ENCODE data around the gene CNOT9.
A peak's percentile ranks its signal among the peaks of the same experiment; 100 is the strongest.
"Not testable (repeated sequence)": the region's sequence is repeated elsewhere in the genome, so short reads cannot be mapped to it uniquely, and the experiment has no call there.

The CNOT9 gene, protein sequence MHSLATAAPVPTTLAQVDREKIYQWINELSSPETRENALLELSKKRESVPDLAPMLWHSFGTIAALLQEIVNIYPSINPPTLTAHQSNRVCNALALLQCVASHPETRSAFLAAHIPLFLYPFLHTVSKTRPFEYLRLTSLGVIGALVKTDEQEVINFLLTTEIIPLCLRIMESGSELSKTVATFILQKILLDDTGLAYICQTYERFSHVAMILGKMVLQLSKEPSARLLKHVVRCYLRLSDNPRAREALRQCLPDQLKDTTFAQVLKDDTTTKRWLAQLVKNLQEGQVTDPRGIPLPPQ

DNA sequence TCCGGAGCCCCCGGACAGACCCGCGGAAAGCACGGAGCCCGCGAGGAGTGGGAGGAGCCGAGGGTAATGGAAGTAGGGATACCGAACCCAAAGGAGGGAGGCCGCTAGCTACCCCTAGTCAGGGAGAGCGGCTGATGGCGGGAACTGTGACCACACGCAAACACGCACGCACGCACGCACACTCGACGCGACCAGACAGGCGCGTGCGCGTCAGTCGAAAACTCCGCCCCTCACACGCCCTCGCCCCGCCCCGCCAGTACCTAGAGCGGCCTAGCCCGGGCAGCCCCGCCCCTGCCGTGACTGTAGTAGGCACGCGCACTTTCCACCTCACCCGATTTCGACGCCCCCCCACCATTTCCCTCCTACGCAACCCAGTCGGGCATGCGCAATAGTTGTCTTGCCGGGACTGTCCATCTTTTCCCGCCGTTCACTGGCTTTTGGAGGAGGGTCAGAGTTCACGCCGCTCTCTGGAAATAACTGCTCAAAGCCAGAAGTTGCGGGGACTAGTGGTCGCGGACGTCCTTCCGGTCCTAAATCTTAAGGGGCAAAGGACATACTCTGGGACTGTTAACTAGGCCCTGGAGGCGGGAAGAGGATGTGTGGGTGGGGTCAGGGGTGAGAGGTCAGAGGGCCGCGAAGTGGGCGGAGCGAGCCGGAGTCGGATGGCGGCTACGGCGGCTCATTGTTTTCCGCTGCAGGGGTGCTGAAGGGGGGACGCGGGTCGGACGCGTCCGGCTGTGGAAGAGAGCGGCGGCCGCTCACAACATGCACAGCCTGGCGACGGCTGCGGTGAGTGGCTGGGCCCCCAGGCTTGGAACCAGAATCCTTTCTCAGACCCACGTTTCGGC lies at the start of gene CNOT9, which contains the start of gene USP37:
TSS of gene CNOT9 (plus strand) at position 650 of the 848 bp plus-strand sequence. CDS start at position 766, 116 bp downstream.
TSS of gene USP37 (minus strand) at position 162 of the 848 bp plus-strand sequence. CDS start 9,698 bp downstream, outside the sequence.
- peak; percentile 93 to 94 for DNase-seq

DNA sequence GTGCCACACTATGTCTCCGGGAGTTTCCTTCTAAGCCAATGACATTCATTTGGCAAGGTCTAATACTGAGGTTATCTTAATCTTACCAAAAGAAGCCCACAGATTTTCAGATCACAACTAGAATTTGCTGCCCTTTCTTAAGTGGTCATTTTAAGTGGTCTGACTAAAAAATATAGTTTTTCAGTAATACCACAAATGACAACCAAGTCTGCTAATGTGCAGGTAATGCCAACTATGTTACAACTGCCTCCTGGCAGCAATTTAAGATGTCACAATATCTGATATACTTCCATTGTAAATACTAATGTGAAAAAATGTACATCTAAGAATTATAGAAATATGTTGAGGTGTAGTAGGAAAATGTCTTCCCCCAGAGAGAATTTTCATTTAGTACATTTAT lies 49.8 kb upstream of the CNOT9 start:
- DNase-seq: no peak

DNA sequence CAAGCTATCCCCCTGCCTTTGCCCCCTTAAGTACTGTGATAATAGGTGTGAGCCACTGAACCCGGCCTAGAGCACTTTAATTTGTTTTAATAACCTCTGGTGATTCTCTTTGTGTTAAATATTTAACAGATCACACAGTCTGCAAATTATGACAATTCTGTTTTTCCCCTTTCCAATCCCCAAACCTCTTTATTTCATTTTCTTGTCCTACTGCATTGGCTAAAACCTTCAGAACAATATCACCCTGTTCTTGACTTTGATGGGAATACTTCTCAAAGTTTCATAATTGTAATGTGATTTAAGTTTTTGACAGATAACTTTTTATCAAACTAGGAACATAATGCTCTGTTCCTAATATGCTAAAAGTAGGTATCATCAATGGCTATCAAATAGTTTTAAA lies 45.0 kb upstream of the CNOT9 start:
- no peak for DNase-seq

DNA sequence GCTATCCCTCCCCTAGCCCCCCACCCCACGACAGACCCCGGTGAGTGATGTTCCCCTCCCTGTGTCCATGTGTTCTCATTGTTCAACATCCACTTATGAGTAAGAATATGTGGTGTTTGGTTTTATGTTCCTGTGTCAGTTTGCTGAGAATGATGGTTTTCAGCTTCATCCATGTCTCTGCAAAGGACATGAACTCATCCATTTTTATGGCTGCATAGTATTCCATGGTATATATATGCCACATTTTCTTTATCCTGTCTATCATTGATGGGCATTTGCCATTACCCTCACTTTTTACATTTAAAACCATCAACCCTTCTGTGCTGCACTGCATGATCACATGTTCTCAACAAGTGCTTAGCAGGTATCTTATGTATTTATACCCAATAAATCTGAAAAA lies 40.2 kb upstream of the CNOT9 start:
- DNase-seq: not testable (repeated sequence)

DNA sequence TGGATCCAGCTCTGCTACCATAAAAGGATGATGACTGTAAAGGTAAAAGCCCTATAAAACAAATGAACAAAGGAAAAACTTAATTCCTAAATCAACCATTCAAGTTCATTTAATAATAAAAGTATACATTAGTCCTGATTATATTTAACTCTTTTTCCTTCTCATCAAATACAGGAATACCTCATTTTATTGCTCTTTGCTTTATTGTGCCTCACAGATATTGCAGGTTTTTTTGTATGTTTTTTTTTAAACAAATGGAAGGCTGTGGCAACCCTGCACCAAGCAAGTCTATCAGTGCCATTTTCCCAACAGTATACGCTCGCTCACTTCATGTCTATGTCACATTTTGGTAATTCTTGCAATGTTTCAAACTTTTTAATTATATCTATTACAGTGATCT lies 38.6 kb upstream of the CNOT9 start:
- DNase-seq: no peak

DNA sequence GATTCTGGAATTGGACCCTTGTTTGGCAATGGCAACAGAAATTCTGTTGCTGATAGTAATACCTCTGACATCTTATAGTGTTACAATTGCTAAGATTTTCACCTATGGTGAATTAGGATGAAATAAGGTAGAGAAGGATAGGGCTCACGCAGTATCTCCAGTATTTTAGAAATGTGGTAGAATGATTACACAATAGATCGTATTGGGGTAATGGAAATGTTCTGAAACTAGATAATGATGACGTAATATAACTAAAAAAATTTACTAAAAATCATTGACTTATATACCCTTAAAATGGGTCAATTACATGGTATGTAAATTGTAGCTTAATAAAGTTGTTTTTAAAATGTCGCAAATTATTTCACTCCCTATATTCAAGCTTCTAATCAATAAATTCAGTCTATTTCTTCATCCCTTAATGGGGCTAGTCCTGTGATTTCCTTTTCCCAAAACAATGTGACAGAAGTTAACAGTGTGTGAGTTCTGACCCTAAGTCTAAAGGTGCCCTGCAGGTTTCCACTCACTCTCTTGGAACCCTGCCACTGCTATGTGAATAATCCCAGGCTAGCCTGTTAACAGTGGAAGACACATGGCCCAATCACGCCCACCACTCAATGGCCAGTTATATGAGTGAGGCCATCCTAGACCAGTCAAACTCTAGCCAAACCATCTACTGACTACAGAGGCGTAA lies 31.7 kb upstream of the CNOT9 start:
- no peak for DNase-seq

DNA sequence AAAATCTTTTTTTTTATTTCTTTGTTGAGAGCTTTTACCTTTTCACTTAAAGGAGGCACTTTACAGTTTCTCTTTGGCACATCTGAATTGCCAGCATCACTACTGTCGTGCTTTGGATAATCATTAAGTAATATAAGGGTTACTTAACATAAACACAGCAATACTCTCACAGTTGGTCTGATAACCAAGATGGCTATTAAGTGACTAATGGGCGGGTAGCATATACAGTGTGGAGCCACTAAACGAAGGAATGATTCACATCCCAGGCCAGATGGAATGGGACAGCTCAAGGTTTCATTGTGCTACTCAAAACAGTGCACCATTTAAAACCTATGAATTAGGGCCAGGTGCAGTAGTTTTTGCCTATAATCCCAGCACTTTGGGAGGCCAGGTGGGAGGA lies 28.6 kb upstream of the CNOT9 start:
- DNase-seq: no peak

DNA sequence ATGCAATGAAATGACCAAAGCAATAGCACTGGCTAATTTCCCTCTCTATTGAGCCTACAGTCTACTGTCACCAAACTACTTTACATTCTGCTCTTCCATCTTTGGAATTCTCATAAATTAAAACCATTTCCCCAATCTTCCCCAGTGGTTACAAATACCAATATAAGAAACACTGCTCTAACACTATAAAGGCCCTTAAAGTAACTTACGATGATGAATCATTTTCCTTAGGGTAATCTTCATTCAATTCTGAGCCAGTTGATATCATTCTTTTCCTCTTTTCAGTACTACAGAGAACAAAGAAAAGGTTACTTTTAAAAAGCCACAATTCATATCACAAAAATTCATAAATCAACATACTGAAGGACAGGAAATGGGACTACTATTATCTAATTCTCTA lies 22.6 kb upstream of the CNOT9 start:
- DNase-seq: no peak

DNA sequence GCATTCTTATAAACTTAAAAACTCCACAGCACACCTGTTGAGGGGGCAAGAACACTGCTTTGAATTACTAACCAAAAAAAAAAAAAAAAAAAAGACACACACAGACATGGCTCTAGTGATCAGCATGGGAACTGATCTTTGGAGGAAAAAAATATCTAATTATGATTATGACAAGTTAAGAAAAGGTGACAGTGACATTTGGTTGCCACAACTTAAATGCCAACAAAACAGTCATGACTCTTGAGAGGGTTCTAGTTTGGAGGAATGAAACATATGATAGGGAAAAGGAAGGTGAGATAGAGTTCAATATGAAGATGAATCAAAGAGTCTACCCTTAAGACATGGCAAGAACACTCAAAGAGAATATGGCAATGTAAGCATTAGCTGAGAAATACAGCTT lies 21.1 kb upstream of the CNOT9 start:
- no peak for DNase-seq

DNA sequence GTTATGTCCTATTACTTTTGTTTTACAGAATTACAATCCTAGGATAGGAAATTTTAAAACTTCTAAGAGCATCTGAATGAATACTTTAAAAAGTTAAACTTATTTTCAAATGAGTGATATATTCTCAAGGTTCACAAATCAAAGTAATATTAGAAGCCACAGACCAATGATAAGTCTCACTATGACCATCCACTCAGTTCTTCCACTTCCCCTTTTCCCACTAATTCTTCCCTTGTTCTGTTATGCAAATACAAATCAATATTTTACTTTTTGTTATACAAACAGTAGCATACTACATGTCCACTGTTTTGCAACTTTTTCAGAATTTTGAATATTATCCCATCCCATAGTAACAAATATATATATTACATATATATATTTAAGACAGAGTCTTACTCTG lies 20.7 kb upstream of the CNOT9 start:
- no peak for DNase-seq

DNA sequence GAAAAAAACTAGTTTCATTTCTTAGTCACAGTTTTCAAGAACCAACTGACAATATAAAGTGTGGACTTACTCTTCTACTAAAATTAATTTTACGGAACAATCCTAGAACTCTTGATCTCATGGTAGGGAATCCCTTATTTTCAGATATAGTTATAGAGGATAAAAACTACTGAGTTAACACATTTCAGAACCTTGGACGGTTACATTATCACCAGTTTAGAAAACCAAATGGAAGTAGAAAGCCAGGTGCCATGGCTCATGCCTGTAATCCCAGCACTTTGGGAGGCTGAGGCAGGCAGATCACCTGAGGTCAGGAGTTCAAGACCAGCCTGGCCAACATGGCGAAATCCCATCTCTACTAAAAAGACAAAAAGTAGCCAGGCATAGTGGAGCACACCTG lies 14.4 kb upstream of the CNOT9 start:
- DNase-seq: not testable (repeated sequence)

DNA sequence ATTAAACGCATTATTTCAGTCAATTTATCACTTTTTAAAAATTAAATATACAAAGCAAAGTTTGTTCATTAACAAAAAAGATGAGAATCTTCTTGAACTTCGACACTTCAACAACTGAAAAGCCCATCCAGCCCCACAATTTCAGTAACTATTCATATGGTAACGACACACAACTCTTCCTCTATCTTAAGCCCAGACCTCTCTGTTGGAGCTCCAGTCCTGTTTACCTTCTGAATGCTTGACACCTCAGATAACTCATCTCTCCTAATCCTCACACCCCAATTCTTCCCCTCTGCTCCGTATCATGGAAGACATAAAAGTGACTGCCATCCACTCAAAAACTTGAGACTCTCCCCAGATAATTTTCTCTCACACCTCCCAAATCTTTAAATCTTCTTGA lies 13.1 kb upstream of the CNOT9 start:
- no peak for DNase-seq

DNA sequence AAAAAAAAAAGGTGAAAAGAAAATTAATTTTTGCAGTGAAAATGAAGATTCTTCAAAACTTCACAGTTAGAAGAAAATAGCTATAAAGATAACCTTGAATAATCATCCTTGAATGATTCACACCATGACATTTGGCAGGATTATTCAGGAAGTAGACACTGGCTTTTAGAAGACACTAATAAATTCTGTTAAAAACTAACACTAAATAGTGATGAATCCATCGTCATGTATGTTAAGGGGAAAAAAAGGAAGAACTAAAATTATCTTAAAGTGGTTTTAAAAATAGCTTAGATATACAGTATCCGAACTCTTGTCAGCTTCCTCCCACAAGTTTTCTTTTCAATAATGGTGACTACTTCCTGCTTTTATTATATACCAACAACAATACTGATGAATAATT lies 10.7 kb upstream of the CNOT9 start:
- no peak for DNase-seq

DNA sequence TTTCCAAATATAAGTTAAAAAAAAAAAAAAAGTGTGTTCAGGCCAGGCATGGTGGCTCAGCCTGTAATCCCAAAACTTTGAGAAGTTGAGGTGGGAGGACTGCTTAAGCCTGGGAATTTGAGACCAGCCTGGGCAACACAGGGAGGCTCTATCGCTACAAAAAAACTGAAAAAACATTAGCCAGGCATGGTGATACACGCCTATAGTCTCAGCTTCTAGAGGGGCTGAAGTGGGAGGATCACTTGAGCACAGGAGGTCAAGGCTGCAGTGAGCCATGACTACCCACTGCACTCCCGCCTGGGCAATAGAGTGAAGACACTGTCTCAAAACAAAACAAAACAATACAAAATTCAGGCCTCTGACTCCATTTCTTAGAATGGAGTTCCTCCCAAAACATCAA lies 9.7 kb upstream of the CNOT9 start:
- DNase-seq: no peak

DNA sequence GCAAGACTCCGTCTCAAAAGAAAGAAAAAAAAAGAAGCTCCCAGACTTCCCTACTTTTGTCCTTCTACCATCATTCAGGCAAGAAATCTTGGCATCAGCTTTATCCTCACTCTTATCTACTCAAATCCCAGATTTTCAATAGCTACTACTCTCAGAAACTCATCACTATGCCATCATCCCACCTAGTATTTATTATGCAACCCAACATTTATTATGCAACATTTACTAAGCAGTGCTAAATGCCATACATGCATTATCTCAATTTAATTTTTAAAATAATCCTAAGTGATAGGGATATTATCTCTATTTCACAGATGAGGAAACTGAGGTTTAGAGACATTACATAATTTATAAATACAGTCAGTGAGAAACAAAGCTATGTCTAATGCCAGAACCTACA lies 4.6 kb upstream of the CNOT9 start:
- no peak for DNase-seq

DNA sequence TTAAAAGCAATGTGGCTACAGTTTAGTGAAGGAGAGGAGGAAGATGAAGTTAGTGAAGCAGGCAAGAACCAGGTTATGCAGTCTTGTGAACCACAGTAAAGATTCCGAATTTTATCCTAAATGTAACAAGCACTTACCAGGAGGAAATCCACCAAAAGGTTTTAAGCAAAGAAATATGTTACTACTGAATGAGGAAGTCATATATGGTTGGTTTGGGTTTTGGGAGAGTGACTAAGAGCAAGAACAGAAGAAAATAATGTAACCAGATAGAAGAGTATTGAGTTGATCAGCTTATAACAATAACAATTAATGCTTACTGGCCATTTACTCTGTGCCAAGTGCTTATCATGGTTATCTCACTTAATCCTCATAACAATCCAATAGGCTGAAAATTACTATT lies 2.3 kb upstream of the CNOT9 start:
- DNase-seq: no peak

DNA sequence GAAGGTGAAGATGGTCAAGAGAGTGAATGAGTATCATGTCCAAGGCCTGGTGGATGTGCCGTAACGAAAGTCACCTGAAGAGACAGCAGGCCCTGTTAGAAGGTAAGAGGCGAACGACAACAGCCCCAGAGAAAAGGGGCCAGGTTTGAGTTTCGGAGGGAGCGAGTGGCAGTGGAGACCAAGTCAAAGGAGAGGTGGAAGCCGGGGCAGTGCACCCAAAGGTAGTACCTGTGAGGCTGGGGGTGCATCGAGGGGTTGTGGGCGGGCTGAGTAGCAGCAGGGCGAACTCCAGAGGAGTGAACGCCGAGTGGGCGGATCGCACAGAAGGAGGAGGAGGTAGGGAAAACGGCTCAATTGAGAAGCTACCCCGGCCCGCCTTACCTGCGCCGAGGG lies 846 bp upstream of the CNOT9 start:
- DNase-seq: no peak

DNA sequence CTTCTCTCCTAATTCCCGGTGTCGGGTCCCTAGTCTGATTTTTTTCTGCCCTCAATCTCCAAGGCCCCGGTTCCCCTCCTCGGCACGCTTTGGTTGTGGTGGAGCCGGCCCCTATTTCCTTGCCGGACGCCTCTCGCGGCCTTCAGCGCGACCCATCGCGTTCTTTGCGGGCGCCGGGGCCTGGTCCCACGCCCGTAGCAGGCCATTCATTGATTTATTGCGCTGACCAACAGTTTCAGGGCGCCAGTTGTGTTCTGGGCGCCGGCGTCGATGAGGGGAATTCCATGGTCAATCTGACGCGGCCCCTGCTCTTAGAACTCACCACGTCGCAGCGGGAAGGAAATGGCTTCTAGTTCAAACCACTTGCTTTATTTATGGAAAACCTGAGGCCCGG lies 396 bp downstream of the CNOT9 start:
- DNase-seq: no peak

DNA sequence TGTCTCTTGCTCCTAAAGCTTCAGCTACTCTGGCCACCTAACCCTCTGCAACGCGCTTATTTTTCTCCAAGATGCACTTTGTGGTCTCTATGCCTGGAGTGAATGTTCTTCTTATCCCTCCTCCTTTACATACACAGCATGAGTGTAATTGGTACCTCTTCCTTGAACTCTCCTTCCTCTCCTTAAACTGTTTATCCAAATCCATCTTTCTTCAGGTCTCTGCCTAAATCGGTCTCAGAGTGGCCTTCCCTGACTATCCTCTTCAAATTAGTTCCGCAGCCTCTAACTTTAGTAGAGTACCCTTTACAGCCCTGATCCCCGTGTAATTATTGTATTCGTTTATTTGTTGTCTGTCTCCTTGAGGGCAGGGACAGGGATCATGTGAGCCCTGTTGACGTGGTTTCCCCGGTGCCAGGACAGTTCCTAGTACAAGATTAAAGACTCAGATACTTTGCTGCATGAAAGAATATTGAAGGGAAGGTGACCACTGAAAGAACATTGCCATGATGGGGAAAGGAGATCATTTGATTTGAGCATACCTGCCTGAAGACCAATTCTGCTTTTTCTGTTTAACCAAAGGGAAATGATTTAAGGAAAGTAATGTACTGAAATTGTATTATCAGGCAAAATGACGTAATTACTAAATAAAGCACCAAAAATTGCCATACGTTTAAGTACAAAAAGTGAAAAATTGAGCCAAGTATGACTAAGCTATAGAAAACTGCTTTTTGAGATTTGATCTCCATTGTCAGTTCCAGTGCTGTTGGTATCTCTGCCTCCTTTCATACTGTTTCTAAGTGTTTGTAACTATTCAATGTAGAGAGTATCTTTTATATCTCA lies 1.2 kb downstream of the CNOT9 start:
- no peak for DNase-seq

DNA sequence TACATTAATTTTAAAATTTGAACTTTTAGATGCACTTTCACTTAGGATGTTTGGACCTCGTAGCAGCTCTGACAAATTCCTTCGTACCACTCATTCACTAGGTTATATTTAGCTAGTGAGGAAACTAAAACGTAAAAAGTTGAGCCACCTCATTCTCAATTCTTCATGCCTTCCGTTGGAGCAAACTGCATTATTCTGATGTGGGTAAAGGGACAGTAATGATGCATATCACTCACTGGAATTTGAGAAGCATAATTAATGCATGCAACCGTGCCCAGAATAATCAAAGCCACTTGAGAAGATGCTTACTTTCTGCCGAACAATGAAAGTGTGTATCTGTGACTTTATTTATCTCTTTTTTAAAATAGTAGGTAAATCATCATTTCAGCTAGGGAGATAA lies 2.2 kb downstream of the CNOT9 start:
- no peak for DNase-seq

DNA sequence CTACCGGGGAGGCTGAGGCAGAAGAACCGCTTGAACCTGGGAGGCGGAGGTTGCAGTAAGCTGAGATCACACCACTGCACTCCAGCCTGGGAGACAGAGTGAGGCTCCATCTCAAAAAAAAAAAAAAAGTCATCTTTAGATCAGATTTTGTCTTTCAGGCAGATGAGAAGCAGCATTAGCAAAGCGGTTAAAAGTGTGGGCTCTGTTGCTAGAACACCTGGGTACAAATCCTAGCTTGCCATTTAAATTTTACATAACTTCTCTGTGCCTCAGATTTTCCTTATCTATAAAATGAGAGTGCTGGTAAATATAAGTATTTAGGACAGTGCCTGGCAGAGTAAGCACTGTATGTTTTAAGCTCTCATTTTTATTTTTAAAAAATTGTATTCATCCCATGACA lies 8.2 kb downstream of the CNOT9 start:
- DNase-seq: no peak

DNA sequence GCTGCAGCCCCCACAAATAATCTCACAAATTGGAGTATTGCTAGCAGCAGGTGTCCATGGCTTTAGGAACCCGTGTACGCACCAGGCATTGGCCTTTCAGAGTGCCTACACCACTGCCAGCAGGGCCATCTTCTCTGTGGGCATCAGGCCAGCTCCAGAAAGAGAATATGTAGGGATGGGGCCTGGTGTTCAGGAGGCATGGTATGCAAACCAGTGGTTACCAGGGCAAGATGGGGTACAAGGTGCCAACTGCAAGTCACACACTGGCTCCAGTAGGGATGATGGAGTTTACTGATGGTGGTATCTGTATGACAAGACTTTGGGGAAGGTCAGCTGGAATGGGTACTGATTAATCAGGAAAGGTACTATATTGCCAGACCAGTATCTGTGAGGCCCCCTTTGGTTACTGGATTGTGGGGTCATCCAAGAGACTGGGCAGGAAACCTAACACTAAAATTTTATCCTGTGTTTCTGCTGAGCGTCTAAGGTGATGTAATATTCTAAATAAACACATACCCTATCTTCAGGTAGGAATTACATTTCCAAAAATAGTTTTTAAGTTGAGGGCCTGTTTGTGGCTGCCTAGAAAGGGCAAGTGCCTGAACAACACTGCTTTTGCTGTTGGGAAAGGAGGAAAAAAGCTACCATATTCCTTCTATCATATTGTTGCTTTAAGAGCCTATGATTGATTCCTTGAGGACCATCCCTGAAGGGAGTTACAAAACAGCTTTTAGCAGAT lies 9.0 kb downstream of the CNOT9 start:
- no peak for DNase-seq

Measured in cerebellar nuclear complex (tissue), 1 donor.